HepG2 (cell line): ENCODE results near the gene PRM3. TPM values are rescaled to one million over a fixed set of nuclear protein-coding genes. Genes with fewer than 3 reads are reported as not detected.

Experiments used
- AKAP8 ChIP-seq: sonication (generic); formaldehyde crosslinking; IDR thresholded peaks from 2 replicates; pipeline ENCODE4 v1.5.1; 2020; ENCODE audit warnings: mild to moderate bottlenecking, missing genetic modification reagents
- ARID4A ChIP-seq: sonication (generic); formaldehyde crosslinking; IDR thresholded peaks from 2 replicates; pipeline ENCODE4 v1.5.0; 2020; ENCODE audit warnings: mild to moderate bottlenecking, missing genetic modification reagents, borderline replicate concordance
- FOXO1 ChIP-seq: sonication (generic); formaldehyde crosslinking; IDR thresholded peaks from 2 replicates; pipeline ENCODE4 v1.4.0; 2020; ENCODE audit warnings: missing genetic modification reagents
- HCFC1 ChIP-seq: fragments of 150-350 bp; IDR thresholded peaks from 2 replicates; pipeline ENCODE4 v1.6.1; 2014; ENCODE audit warnings: low read depth, low read length
- KLF9 ChIP-seq: IDR thresholded peaks from 2 replicates; pipeline ENCODE4 v1.6.1; 2016; ENCODE audit warnings: low read depth
- MATR3 ChIP-seq: sonication (generic); formaldehyde crosslinking; IDR thresholded peaks from 2 replicates; pipeline ENCODE4 v1.4.0; 2020; ENCODE audit warnings: missing genetic modification reagents
- NCOA5 ChIP-seq: sonication (generic); formaldehyde crosslinking; IDR thresholded peaks from 2 replicates; pipeline ENCODE4 v1.4.0; 2020; ENCODE audit warnings: missing genetic modification reagents
- PBX3 ChIP-seq: sonication (generic); formaldehyde crosslinking; IDR thresholded peaks from 2 replicates; pipeline ENCODE4 v1.8.1; 2023; ENCODE audit warnings: missing genetic modification reagents, inconsistent platforms, borderline replicate concordance
- PRDM4 ChIP-seq: sonication (generic); formaldehyde crosslinking; IDR thresholded peaks from 2 replicates; pipeline ENCODE4 v1.9.0; 2021; ENCODE audit warnings: missing genetic modification reagents, borderline replicate concordance
- ZNF441 ChIP-seq: sonication (generic); formaldehyde crosslinking; IDR thresholded peaks from 2 replicates; pipeline ENCODE4 v1.7.0; 2021; ENCODE audit warnings: missing genetic modification reagents, borderline replicate concordance
- ZNF605 ChIP-seq: sonication (generic); formaldehyde crosslinking; IDR thresholded peaks from 2 replicates; pipeline ENCODE4 v1.8.0; 2022; ENCODE audit warnings: mild to moderate bottlenecking, missing genetic modification reagents
- ZSCAN21 ChIP-seq: sonication (generic); formaldehyde crosslinking; IDR thresholded peaks from 2 replicates; pipeline ENCODE4 v1.8.0; 2022; ENCODE audit warnings: mild to moderate bottlenecking, missing genetic modification reagents, moderate library complexity, borderline replicate concordance
- polyA plus RNA-seq, 8 experiments: library from polyadenylated mRNA; depleted of rRNA in 3 of 8; stranded (reverse) in 7 of 8; unstranded in 1 of 8; fragments of >200 nt; fragmentation: Illumina TruSeq in 4 of 8; extraction: Trizol in 4 of 8; gene quantifications; 2 replicates each; pipeline versions ENCODE4 v1.2.1 to v1.2.3, GENCODE V29; 2011 to 2016; ENCODE audit warnings: low read depth in 4 of 8, missing spikeins in 1 of 8, mixed read lengths in 1 of 8; ENCODE audit not compliant: insufficient read depth in 1 of 8
- total RNA-seq, 5 experiments: library from RNA; depleted of rRNA; stranded (reverse); fragments of >200 nt; fragmentation: Illumina TruSeq; extraction: Trizol; gene quantifications; 2 replicates each; pipeline ENCODE4 v1.2.3, GENCODE V29; 2016; ENCODE audit warnings: low read depth in 1 of 5
- TF ChIP-seq, protein P1 (sequence below): sonication (generic); formaldehyde crosslinking; IDR thresholded peaks from 2 replicates; pipeline ENCODE4 v1.5.1; 2020; ENCODE audit warnings: mild to moderate bottlenecking, missing genetic modification reagents, moderate library complexity
- TF ChIP-seq, protein P2 (sequence below): sonication (generic); formaldehyde crosslinking; IDR thresholded peaks from 2 replicates; pipeline ENCODE4 v1.4.0; 2020; ENCODE audit warnings: missing genetic modification reagents, borderline replicate concordance

Gene PRM3
- total and polyA plus RNA-seq, 2 of the 13 experiments (the other 11 are each of a cell fraction or from before 2014, with no cell fraction given): not detected

- no peak for TF ChIP-seq ARID4A (CRISPR knock-in tag)
- no peak for TF ChIP-seq HCFC1
- TF ChIP-seq AKAP8 (CRISPR knock-in tag): peak; percentile 55; the same call in 1 of the 2 replicates
- no peak for TF ChIP-seq NCOA5 (CRISPR knock-in tag)
- TF ChIP-seq MATR3: no peak
- TF ChIP-seq, protein P1, sequence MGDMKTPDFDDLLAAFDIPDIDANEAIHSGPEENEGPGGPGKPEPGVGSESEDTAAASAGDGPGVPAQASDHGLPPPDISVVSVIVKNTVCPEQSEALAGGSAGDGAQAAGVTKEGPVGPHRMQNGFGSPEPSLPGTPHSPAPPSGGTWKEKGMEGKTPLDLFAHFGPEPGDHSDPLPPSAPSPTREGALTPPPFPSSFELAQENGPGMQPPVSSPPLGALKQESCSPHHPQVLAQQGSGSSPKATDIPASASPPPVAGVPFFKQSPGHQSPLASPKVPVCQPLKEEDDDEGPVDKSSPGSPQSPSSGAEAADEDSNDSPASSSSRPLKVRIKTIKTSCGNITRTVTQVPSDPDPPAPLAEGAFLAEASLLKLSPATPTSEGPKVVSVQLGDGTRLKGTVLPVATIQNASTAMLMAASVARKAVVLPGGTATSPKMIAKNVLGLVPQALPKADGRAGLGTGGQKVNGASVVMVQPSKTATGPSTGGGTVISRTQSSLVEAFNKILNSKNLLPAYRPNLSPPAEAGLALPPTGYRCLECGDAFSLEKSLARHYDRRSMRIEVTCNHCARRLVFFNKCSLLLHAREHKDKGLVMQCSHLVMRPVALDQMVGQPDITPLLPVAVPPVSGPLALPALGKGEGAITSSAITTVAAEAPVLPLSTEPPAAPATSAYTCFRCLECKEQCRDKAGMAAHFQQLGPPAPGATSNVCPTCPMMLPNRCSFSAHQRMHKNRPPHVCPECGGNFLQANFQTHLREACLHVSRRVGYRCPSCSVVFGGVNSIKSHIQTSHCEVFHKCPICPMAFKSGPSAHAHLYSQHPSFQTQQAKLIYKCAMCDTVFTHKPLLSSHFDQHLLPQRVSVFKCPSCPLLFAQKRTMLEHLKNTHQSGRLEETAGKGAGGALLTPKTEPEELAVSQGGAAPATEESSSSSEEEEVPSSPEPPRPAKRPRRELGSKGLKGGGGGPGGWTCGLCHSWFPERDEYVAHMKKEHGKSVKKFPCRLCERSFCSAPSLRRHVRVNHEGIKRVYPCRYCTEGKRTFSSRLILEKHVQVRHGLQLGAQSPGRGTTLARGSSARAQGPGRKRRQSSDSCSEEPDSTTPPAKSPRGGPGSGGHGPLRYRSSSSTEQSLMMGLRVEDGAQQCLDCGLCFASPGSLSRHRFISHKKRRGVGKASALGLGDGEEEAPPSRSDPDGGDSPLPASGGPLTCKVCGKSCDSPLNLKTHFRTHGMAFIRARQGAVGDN (CRISPR knock-in tag): peak; percentile 83
- TF ChIP-seq, protein P2, sequence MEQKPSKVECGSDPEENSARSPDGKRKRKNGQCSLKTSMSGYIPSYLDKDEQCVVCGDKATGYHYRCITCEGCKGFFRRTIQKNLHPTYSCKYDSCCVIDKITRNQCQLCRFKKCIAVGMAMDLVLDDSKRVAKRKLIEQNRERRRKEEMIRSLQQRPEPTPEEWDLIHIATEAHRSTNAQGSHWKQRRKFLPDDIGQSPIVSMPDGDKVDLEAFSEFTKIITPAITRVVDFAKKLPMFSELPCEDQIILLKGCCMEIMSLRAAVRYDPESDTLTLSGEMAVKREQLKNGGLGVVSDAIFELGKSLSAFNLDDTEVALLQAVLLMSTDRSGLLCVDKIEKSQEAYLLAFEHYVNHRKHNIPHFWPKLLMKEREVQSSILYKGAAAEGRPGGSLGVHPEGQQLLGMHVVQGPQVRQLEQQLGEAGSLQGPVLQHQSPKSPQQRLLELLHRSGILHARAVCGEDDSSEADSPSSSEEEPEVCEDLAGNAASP (CRISPR knock-in tag): peak; percentile 23; the same call in 1 of the 2 replicates
- TF ChIP-seq ZSCAN21: 0 out of 2 replicates have a peak, but pooled peaks have one; percentile 24
- TF ChIP-seq PBX3 (CRISPR knock-in tag): no peak
- no peak for TF ChIP-seq PRDM4 (CRISPR knock-in tag)
- TF ChIP-seq ZNF605 (CRISPR knock-in tag): peak; percentile 25; the same call in 1 of the 2 replicates
- TF ChIP-seq ZNF441 (CRISPR knock-in tag): 0 out of 2 replicates have a peak, but pooled peaks have one; percentile 10
- TF ChIP-seq KLF9 (CRISPR knock-in tag): no peak
- peak; percentile 47; the same call in 1 of the 2 replicates for TF ChIP-seq FOXO1 (CRISPR knock-in tag)
Measured at GRCh38 chr16:11312718-11313492, 39.5 kb upstream of the PRM3 start (continued).
